HCT116 (cell line): ENCODE data around the gene CDAN1. TPM values are rescaled to one million over a fixed set of nuclear protein-coding genes. Genes with fewer than 3 reads are reported as not detected.

ENCODE experiments used
- ATAC-seq: fragments of 200-7000 bp; cut with Tn5 transposase; 2 replicates; pipeline ENCODE4 v1.9.1; 2020; ENCODE audit warnings: mild to moderate bottlenecking, moderate library complexity
- BruUV-seq: library from RNA; stranded (reverse); fragments of 400-500 nt; replicated peaks from 2 replicates; lab custom pipeline; 2021; lab: Mats Ljungman, UMichigan
- CTCF ChIA-PET: fragments of 300-600 bp; sonication (Branson Sonifier 250); formaldehyde crosslinking; loops from one replicate; lab custom pipeline; 2021; ENCODE audit warnings: antibody characterized with exemption; lab: Charles Lee
- POLR2A ChIA-PET: fragments of 300-600, 350-600 bp; sonication (Branson Sonifier 250); formaldehyde crosslinking; loops from one replicate; lab custom pipeline; 2021; ENCODE audit warnings: antibody characterized with exemption; lab: Charles Lee
- RAD21 ChIA-PET, 2 experiments: fragments of 300-600 bp; sonication (Branson Sonifier 250); formaldehyde crosslinking; loops; one replicate each; lab custom pipeline; 2023; ENCODE audit warnings: low total read pairs in 2 of 2; ENCODE audit not compliant: uncharacterized antibody in 2 of 2, unreplicated experiment in 2 of 2, low non-redundant PET in 1 of 2; lab: Charles Lee
- DNase-seq: peaks from one replicate; pipeline ENCODE4 v3.0.0-alpha.2; 2010; ENCODE audit warnings: low read depth, low spot score
- H2AFZ ChIP-seq: fragments of 200-600 bp; shearing (Covaris generic), sonication (generic); 2 replicates; pipeline ENCODE4 v1.6.1; 2017; ENCODE audit warnings: low read depth, mixed run types, mixed read lengths, antibody characterized with exemption, low read length; ENCODE audit not compliant: poor library complexity, severe bottlenecking
- H3K27ac ChIP-seq: 2 replicates; pipeline ENCODE4 v1.5.1; 2012; ENCODE audit warnings: low read depth, low read length
- H3K27me3 ChIP-seq: fragments of 200-600 bp; sonication (generic); 2 replicates; pipeline ENCODE4 v1.6.1; 2016; ENCODE audit warnings: mixed run types, low read length, mixed read lengths; ENCODE audit not compliant: insufficient read depth
- H3K36me3 ChIP-seq, 2 experiments: fragments of 200-500 bp in 1 of 2; fragments of 200-600 bp in 1 of 2; sonication (Bioruptor generic) in 1 of 2; sonication (generic) in 1 of 2; 2 replicates each; pipeline versions ENCODE4 v1.5.1 to v1.6.1; 2014 to 2016; ENCODE audit warnings: low read length in 2 of 2, inconsistent platforms in 1 of 2, mixed read lengths in 1 of 2, mixed run types in 1 of 2; ENCODE audit not compliant: insufficient read depth in 2 of 2, control insufficient read depth in 1 of 2
- H3K4me1 ChIP-seq, 2 experiments: fragments of 200-600 bp in 1 of 2; sonication (generic) in 1 of 2; 2 replicates each; pipeline versions ENCODE4 v1.5.1 to v1.6.1; 2012 to 2017; ENCODE audit warnings: low read length in 2 of 2, inconsistent platforms in 1 of 2, mild to moderate bottlenecking in 1 of 2, mixed read lengths in 1 of 2, mixed run types in 1 of 2, moderate library complexity in 1 of 2; ENCODE audit not compliant: insufficient read depth in 2 of 2, control insufficient read depth in 1 of 2
- H3K4me2 ChIP-seq: fragments of 200-600 bp; sonication (generic); 2 replicates; pipeline ENCODE4 v1.6.1; 2017; ENCODE audit warnings: mixed run types, low read length, mixed read lengths
- H3K4me3 ChIP-seq, 2 experiments: fragments of 200-600 bp in 1 of 2; sonication (generic) in 1 of 2; replicated peaks in 1 of 2; 2 replicates each; pipeline ENCODE4 v1.5.1; 2011 to 2016; ENCODE audit warnings: low read length in 2 of 2, control low read depth in 1 of 2, low read depth in 1 of 2, mild to moderate bottlenecking in 1 of 2, mixed read lengths in 1 of 2, mixed run types in 1 of 2
- H3K79me2 ChIP-seq: fragments of 200-600 bp; sonication (generic); 2 replicates; pipeline ENCODE4 v1.6.1; 2017; ENCODE audit warnings: mild to moderate bottlenecking, mixed run types, low read length, moderate library complexity, mixed read lengths; ENCODE audit not compliant: insufficient read depth
- H3K9ac ChIP-seq: fragments of 200-600 bp; sonication (generic); 2 replicates; pipeline ENCODE4 v1.6.1; 2016; ENCODE audit warnings: low read length, mixed read lengths
- H3K9me2 ChIP-seq: fragments of 200-600 bp; sonication (generic), shearing (Covaris generic); 2 replicates; pipeline ENCODE4 v1.6.1; 2017; ENCODE audit warnings: mixed run types, mild to moderate bottlenecking, moderate library complexity; ENCODE audit not compliant: insufficient read depth
- H3K9me3 ChIP-seq, 2 experiments: fragments of 200-500 bp in 1 of 2; fragments of 200-600 bp in 1 of 2; sonication (Bioruptor generic) in 1 of 2; sonication (generic) in 1 of 2; 2 replicates each; pipeline ENCODE4 v1.6.1; 2014 to 2017; ENCODE audit warnings: low read length in 2 of 2, mixed read lengths in 2 of 2, inconsistent platforms in 1 of 2, low read depth in 1 of 2, mild to moderate bottlenecking in 1 of 2, mixed run types in 1 of 2, moderate library complexity in 1 of 2; ENCODE audit not compliant: control insufficient read depth in 1 of 2, insufficient read depth in 1 of 2
- H4K20me1 ChIP-seq: fragments of 200-600 bp; sonication (generic), shearing (Covaris generic); 2 replicates; pipeline ENCODE4 v1.6.1; 2017; ENCODE audit warnings: mixed run types, mild to moderate bottlenecking, moderate library complexity; ENCODE audit not compliant: insufficient read depth
- CEBPB ChIP-seq: IDR thresholded peaks from 2 replicates; pipeline ENCODE4 v1.6.1; 2012; ENCODE audit warnings: low read depth
- ELF1 ChIP-seq: IDR thresholded peaks from 2 replicates; pipeline ENCODE4 v1.6.1; 2012; ENCODE audit warnings: low read depth, borderline replicate concordance
- EZH2 ChIP-seq: fragments of 200-600 bp; sonication (generic); IDR thresholded peaks from 2 replicates; pipeline ENCODE4 v1.6.1; 2017; ENCODE audit warnings: antibody characterized with exemption, mixed run types
- FOSL1 ChIP-seq: IDR thresholded peaks from 2 replicates; pipeline ENCODE4 v1.6.1; 2012; ENCODE audit warnings: low read depth
- JUND ChIP-seq: IDR thresholded peaks from 2 replicates; pipeline ENCODE4 v1.6.1; 2012
- POLR2AphosphoS5 ChIP-seq: IDR thresholded peaks from 2 replicates; pipeline ENCODE4 v1.6.1; 2011; ENCODE audit warnings: mild to moderate bottlenecking, low read depth, low read length, moderate library complexity
- SIN3A ChIP-seq: IDR thresholded peaks from 2 replicates; pipeline ENCODE4 v1.6.1; 2012; ENCODE audit warnings: low read depth
- SP1 ChIP-seq: IDR thresholded peaks from 2 replicates; pipeline ENCODE4 v1.6.1; 2012; ENCODE audit warnings: low read depth
- SRF ChIP-seq: IDR thresholded peaks from 2 replicates; pipeline ENCODE4 v1.6.1; 2012; ENCODE audit warnings: low read depth
- TCF7L2 ChIP-seq: IDR thresholded peaks from 2 replicates; pipeline ENCODE4 v1.7.0; 2011; ENCODE audit warnings: borderline replicate concordance, inconsistent platforms; ENCODE audit not compliant: insufficient read depth, insufficient read length; ENCODE audit errors: extremely low read depth
- YY1 ChIP-seq: IDR thresholded peaks from 2 replicates; pipeline ENCODE4 v1.6.1; 2011; ENCODE audit warnings: low read length, low read depth, moderate library complexity, mild to moderate bottlenecking; ENCODE audit not compliant: insufficient replicate concordance; ENCODE audit errors: extremely low read depth
- ZFX ChIP-seq: fragments of 450-650 bp; IDR thresholded peaks from 2 replicates; pipeline ENCODE4 v1.6.1; 2017
- ZNF274 ChIP-seq: fragments of 200-500 bp; sonication (Bioruptor generic); IDR thresholded peaks from 2 replicates; pipeline ENCODE4 v1.6.1; 2014; ENCODE audit warnings: mild to moderate bottlenecking, low read depth, low read length, inconsistent platforms
- intact Hi-C: fragments of 100-400 bp; cut with micrococcal nuclease; formaldehyde crosslinking; loops from 2 replicates; pipeline ENCODE4 v1.10.0; 2022
- total RNA-seq: library from RNA; stranded (reverse); gene quantifications from one replicate; pipeline ENCODE4 v1.2.1, GENCODE V29; 2021; ENCODE audit not compliant: unreplicated experiment
- TF ChIP-seq, protein P1 (sequence below): IDR thresholded peaks from 2 replicates; pipeline ENCODE4 v1.6.1; 2012; ENCODE audit warnings: low read depth
- TF ChIP-seq, protein P2 (sequence below), 3 experiments: fragments of 200-600 bp in 1 of 3; sonication (generic) in 1 of 3; IDR thresholded peaks in 2 of 3; conservative IDR thresholded peaks in 1 of 3; 2 replicates each; pipeline ENCODE4 v1.5.1; 2012 to 2017; ENCODE audit warnings: low read depth in 2 of 3, low read length in 2 of 3, antibody characterized with exemption in 1 of 3, borderline replicate concordance in 1 of 3, control low read depth in 1 of 3, mild to moderate bottlenecking in 1 of 3, mixed read lengths in 1 of 3, mixed run types in 1 of 3, moderate library complexity in 1 of 3; ENCODE audit not compliant: insufficient read depth in 1 of 3
- TF ChIP-seq, protein P3 (sequence below): IDR thresholded peaks from 2 replicates; pipeline ENCODE4 v1.6.1; 2012
- TF ChIP-seq, protein P4 (sequence below): IDR thresholded peaks from 2 replicates; pipeline ENCODE4 v1.6.1; 2012

The CDAN1 gene
- total RNA-seq, 1 experiment from 2014 or later = 22.4 TPM

DNA sequence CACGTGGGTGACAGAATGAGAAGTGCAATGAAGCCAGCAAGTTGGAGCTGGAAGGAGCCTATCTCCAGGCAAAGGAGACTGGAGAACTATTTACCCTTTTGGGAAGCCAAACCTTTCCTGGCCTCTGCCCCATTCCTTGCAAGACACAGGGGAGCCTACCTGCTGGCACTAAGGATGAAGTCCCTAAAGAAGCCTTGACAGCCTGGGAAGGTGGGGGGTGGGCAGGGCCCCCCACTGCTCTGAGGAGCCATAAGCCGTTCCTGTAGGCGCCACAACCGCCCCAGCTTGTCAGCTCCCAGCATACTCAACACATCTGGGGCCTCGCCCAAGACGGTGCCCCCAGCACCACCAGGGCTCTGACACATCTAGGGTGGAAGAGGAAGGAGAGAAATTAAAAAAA is 5.5 kb downstream of the CDAN1 start:
- CTCF ChIA-PET = no interaction called here
- intact Hi-C loops = loop anchor here (10.0 kb wide), 1 partner anchor 553 kb away; no protein-coding TSS in a partner anchor

DNA sequence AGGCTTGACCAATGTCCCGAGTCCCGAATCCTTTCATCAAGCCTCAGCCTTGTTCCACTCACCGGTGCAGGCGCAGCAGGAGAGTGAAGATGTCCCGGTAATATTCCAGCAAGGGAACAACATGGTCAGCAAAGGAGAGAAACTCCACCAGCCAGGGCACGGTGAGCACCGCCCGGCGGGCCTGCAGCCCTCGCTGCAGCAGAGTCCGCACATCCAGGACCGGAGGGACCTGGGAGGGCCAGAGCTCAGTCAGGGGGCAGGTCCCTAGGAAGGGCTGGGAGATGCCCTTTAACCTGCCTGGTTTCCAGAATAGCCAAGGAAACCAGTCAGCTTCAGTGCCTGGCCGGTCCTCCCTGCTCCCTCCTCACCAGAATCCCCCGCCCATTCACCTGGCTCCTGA is 6.4 kb downstream of the CDAN1 start:
- Histone ChIP-seq H3K27me3 (no peaks in the 10 kb centered on the region), H2AFZ (no peak overlapping the region), H4K20me1 (no peaks in the 10 kb centered on the region), H3K4me3 (no peak overlapping the region), H3K79me2 (0 out of 2 replicates have a peak, but pooled peaks cover under 1% of the 10 kb centered on the region), H3K9ac (no peak overlapping the region), H3K27ac (no peak overlapping the region), H3K36me3 (peaks cover 37 to 42% of the 10 kb centered on the region in 2 experiments), H3K9me2 (no peaks in the 10 kb centered on the region), H3K4me1 (0 out of 4 replicates have a peak, but pooled peaks cover 0 to under 1% of the 10 kb centered on the region in 2 experiments), H3K9me3 (no peaks in the 10 kb centered on the region), H3K4me2 (no peak overlapping the region)
- RAD21 ChIA-PET = interaction anchor here in 1 of 2 experiments (0.6 kb wide), 1 partner anchor 194 kb away, joined by 3 read pairs; no protein-coding TSS in a partner anchor
- ATAC-seq = no peak
- intact Hi-C loops = loop anchor here (10.0 kb wide), 1 partner anchor 554 kb away; no protein-coding TSS in a partner anchor
- DNase-seq = no peak
- POLR2A ChIA-PET = no interaction called here
- CTCF ChIA-PET = no interaction called here
- no TSS peak for BruUV-seq
- TF ChIP-seq EZH2 = no peak
- no peak for TF ChIP-seq CEBPB
- TF ChIP-seq TCF7L2 = no peak
- TF ChIP-seq YY1 = no peak
- no peak for TF ChIP-seq FOSL1
- no peak for TF ChIP-seq ZFX
- TF ChIP-seq, protein P1, sequence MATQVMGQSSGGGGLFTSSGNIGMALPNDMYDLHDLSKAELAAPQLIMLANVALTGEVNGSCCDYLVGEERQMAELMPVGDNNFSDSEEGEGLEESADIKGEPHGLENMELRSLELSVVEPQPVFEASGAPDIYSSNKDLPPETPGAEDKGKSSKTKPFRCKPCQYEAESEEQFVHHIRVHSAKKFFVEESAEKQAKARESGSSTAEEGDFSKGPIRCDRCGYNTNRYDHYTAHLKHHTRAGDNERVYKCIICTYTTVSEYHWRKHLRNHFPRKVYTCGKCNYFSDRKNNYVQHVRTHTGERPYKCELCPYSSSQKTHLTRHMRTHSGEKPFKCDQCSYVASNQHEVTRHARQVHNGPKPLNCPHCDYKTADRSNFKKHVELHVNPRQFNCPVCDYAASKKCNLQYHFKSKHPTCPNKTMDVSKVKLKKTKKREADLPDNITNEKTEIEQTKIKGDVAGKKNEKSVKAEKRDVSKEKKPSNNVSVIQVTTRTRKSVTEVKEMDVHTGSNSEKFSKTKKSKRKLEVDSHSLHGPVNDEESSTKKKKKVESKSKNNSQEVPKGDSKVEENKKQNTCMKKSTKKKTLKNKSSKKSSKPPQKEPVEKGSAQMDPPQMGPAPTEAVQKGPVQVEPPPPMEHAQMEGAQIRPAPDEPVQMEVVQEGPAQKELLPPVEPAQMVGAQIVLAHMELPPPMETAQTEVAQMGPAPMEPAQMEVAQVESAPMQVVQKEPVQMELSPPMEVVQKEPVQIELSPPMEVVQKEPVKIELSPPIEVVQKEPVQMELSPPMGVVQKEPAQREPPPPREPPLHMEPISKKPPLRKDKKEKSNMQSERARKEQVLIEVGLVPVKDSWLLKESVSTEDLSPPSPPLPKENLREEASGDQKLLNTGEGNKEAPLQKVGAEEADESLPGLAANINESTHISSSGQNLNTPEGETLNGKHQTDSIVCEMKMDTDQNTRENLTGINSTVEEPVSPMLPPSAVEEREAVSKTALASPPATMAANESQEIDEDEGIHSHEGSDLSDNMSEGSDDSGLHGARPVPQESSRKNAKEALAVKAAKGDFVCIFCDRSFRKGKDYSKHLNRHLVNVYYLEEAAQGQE = no peak
- TF ChIP-seq, protein P2, sequence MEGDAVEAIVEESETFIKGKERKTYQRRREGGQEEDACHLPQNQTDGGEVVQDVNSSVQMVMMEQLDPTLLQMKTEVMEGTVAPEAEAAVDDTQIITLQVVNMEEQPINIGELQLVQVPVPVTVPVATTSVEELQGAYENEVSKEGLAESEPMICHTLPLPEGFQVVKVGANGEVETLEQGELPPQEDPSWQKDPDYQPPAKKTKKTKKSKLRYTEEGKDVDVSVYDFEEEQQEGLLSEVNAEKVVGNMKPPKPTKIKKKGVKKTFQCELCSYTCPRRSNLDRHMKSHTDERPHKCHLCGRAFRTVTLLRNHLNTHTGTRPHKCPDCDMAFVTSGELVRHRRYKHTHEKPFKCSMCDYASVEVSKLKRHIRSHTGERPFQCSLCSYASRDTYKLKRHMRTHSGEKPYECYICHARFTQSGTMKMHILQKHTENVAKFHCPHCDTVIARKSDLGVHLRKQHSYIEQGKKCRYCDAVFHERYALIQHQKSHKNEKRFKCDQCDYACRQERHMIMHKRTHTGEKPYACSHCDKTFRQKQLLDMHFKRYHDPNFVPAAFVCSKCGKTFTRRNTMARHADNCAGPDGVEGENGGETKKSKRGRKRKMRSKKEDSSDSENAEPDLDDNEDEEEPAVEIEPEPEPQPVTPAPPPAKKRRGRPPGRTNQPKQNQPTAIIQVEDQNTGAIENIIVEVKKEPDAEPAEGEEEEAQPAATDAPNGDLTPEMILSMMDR (IDR thresholded peaks at IDR 0.05 in 2 of 3, conservative IDR thresholded peaks at IDR 0.05 in 1 of 3; ENCODE audit: borderline replicate concordance in 1 of 3, insufficient read depth in 1 of 3, low read depth in 2 of 3, low read length in 2 of 3) = no peak
- no peak for TF ChIP-seq JUND

More for the DNA sequence above, 5.5 kb downstream of the CDAN1 start:
- Histone ChIP-seq H4K20me1 (no peaks in the 10 kb centered on the region), H3K27ac (no peak overlapping the region), H3K9ac (no peak overlapping the region), H3K9me3 (no peaks in the 10 kb centered on the region), H3K79me2 (peaks cover 7% of the 10 kb centered on the region; the same call in 1 of the 2 replicates), H3K4me1 (peaks cover 6 to 8% of the 10 kb centered on the region in 2 experiments; a peak in 2 of 4 replicates), H3K4me3 (no peak overlapping the region), H3K4me2 (no peak overlapping the region), H3K27me3 (no peaks in the 10 kb centered on the region), H2AFZ (no peak overlapping the region), H3K36me3 (peaks cover 33 to 39% of the 10 kb centered on the region in 2 experiments), H3K9me2 (no peaks in the 10 kb centered on the region)
- BruUV-seq = no TSS peak
- DNase-seq (no peak), ATAC-seq (no peak)
- TF ChIP-seq ZNF274 = no peak
- TF ChIP-seq SIN3A = no peak
- TF ChIP-seq ELF1 = no peak
- TF ChIP-seq SRF = no peak
- TF ChIP-seq SP1 = no peak
- TF ChIP-seq, protein P3, sequence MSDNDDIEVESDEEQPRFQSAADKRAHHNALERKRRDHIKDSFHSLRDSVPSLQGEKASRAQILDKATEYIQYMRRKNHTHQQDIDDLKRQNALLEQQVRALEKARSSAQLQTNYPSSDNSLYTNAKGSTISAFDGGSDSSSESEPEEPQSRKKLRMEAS = no peak
- TF ChIP-seq, protein P4, sequence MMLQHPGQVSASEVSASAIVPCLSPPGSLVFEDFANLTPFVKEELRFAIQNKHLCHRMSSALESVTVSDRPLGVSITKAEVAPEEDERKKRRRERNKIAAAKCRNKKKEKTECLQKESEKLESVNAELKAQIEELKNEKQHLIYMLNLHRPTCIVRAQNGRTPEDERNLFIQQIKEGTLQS = no peak
- TF ChIP-seq POLR2AphosphoS5 = no peak
- TF ChIP-seq EZH2 = no peak
- no peak for TF ChIP-seq TCF7L2
- no peak for TF ChIP-seq FOSL1
- ChIA-PET POLR2A (no interaction called here), RAD21 (no interaction called here)
